Right atrium auricular region (tissue), 2 donors: ENCODE data around the gene GRM8. TPM values are rescaled to one million over a fixed set of nuclear protein-coding genes. Genes with fewer than 3 reads are reported as not detected.
"Not testable (repeated sequence)": the region's sequence is repeated elsewhere in the genome, so short reads cannot be mapped to it uniquely, and the experiment has no call there.

Experiments
- DNase-seq: peaks from one replicate; pipeline ENCODE4 v3.0.0-alpha.2; 2019; ENCODE audit warnings: low spot score
- H3K27ac ChIP-seq, 2 donors: fragments of 200-600 bp; sonication (generic); 1 replicate in 1 of 2; 2 replicates in 1 of 2; pipeline ENCODE4 v1.5.1; 2016 to 2019
- H3K27me3 ChIP-seq, 2 donors: fragments of 200-600 bp; sonication (generic); one replicate each; pipeline versions ENCODE4 v1.5.1 to v1.6.0; 2017 to 2019
- H3K36me3 ChIP-seq: fragments of 200-600 bp; sonication (generic); one replicate; pipeline ENCODE4 v1.5.1; 2016
- H3K4me1 ChIP-seq, 2 donors: fragments of 200-600 bp; sonication (generic); one replicate each; pipeline versions ENCODE4 v1.5.1 to v1.6.0; 2017 to 2019
- H3K4me3 ChIP-seq, 2 donors: fragments of 200-600 bp; sonication (generic); 1 replicate in 1 of 2; 2 replicates in 1 of 2; pipeline ENCODE4 v1.5.1; 2017 to 2019; ENCODE audit warnings: mild to moderate bottlenecking in 1 of 2, moderate library complexity in 1 of 2
- H3K9me3 ChIP-seq, 2 donors: fragments of 200-600 bp; sonication (generic); one replicate each; pipeline ENCODE4 v1.5.1; 2019
- CTCF ChIP-seq, 2 donors: fragments of 200-600 bp; sonication (generic); IDR thresholded peaks; one replicate each; pipeline ENCODE4 v1.5.1; 2019; ENCODE audit warnings: antibody characterized with exemption in 2 of 2
- total RNA-seq, 2 donors: library from RNA; depleted of rRNA; stranded (reverse); fragments of >200 nt; gene quantifications; one replicate each; pipeline ENCODE4 v1.1.0, GENCODE V29; 2016

GRM8 gene
- total RNA-seq, 2 donors from 2014 or later: not detected

- no peak for TF ChIP-seq CTCF (IDR thresholded peaks at IDR 0.05)
- Histone ChIP-seq H3K4me1 (no peaks in the 10 kb centered on the region), H3K36me3 (no peaks in the 10 kb centered on the region), H3K9me3 (no peaks in the 10 kb centered on the region), H3K27ac (no peak overlapping the region), H3K4me3 (no peak overlapping the region), H3K27me3 (no peaks in the 10 kb centered on the region)
- DNase-seq: no peak
Observed at GRCh38 chr7:126937171-126937570, 315.6 kb downstream of the GRM8 start.

GRCh38 chr7:126931581-126931980 lies 321.2 kb downstream of the GRM8 start:
- Histone ChIP-seq H3K36me3 (no peaks in the 10 kb centered on the region), H3K4me1 (no peaks in the 10 kb centered on the region), H3K9me3 (no peaks in the 10 kb centered on the region), H3K27ac (no peak overlapping the region), H3K4me3 (no peak overlapping the region), H3K27me3 (no peaks in the 10 kb centered on the region)
- no peak for TF ChIP-seq CTCF (IDR thresholded peaks at IDR 0.05)
- DNase-seq: no peak

- no peak for DNase-seq
- no peak for TF ChIP-seq CTCF (IDR thresholded peaks at IDR 0.05)
- H3K27me3 ChIP-seq: no peaks in the 10 kb centered on the region
Observed at GRCh38 chr7:126930166-126930565, 322.6 kb downstream of the GRM8 start.

GRCh38 chr7:126924477-126924876 lies 328.3 kb downstream of the GRM8 start:
- H3K4me3 ChIP-seq: no peak overlapping the region
- H3K9me3 ChIP-seq: no peaks in the 10 kb centered on the region
- no peak for TF ChIP-seq CTCF (IDR thresholded peaks at IDR 0.05)
- H3K27ac ChIP-seq: no peak overlapping the region
- H3K4me1 ChIP-seq: no peaks in the 10 kb centered on the region
- DNase-seq: no peak
- H3K36me3 ChIP-seq: no peaks in the 10 kb centered on the region
- no peaks in the 10 kb centered on the region for H3K27me3 ChIP-seq

More at GRCh38 chr7:126930166-126930565, 322.6 kb downstream of the GRM8 start:
- no peak overlapping the region for H3K27ac ChIP-seq
- H3K36me3 ChIP-seq: no peaks in the 10 kb centered on the region
- no peaks in the 10 kb centered on the region for H3K4me1 ChIP-seq
- no peaks in the 10 kb centered on the region for H3K9me3 ChIP-seq
- no peak overlapping the region for H3K4me3 ChIP-seq

GRCh38 chr7:126911627-126912026 lies 341.1 kb downstream of the GRM8 start:
- not testable (repeated sequence) for H3K27ac ChIP-seq, H3K27me3 ChIP-seq, H3K4me1 ChIP-seq, H3K36me3 ChIP-seq, H3K4me3 ChIP-seq, H3K9me3 ChIP-seq, DNase-seq

GRCh38 chr7:126908564-126908963 lies 344.2 kb downstream of the GRM8 start:
- H3K4me1 ChIP-seq, H3K36me3 ChIP-seq, H3K27ac ChIP-seq, H3K9me3 ChIP-seq, H3K4me3 ChIP-seq, DNase-seq, H3K27me3 ChIP-seq: not testable (repeated sequence)

- H3K4me3 ChIP-seq, H3K27me3 ChIP-seq, H3K36me3 ChIP-seq, H3K27ac ChIP-seq, H3K9me3 ChIP-seq, H3K4me1 ChIP-seq, DNase-seq: not testable (repeated sequence)
Observed at GRCh38 chr7:126907657-126908056, 345.1 kb downstream of the GRM8 start.

GRCh38 chr7:126905255-126905654 lies 347.5 kb downstream of the GRM8 start:
- not testable (repeated sequence) for H3K9me3 ChIP-seq, H3K27me3 ChIP-seq, DNase-seq, H3K36me3 ChIP-seq, H3K27ac ChIP-seq, H3K4me3 ChIP-seq, H3K4me1 ChIP-seq

- not testable (repeated sequence) for DNase-seq, H3K27ac ChIP-seq, H3K36me3 ChIP-seq, H3K9me3 ChIP-seq, H3K4me1 ChIP-seq, H3K4me3 ChIP-seq, H3K27me3 ChIP-seq
Observed at GRCh38 chr7:126901041-126901765, 351.5 kb downstream of the GRM8 start.

- DNase-seq, H3K27me3 ChIP-seq, H3K4me3 ChIP-seq, H3K36me3 ChIP-seq, H3K27ac ChIP-seq, H3K9me3 ChIP-seq, H3K4me1 ChIP-seq: not testable (repeated sequence)
Observed at GRCh38 chr7:126887980-126888379, 364.8 kb downstream of the GRM8 start.

GRCh38 chr7:126887560-126887959 lies 365.2 kb downstream of the GRM8 start:
- not testable (repeated sequence) for H3K9me3 ChIP-seq, H3K4me3 ChIP-seq, H3K4me1 ChIP-seq, H3K27ac ChIP-seq, DNase-seq, H3K36me3 ChIP-seq, H3K27me3 ChIP-seq
